Neural crest cell (in vitro differentiated cells): ENCODE data around the gene ZHX3. TPM values are rescaled to one million over a fixed set of nuclear protein-coding genes. Genes with fewer than 3 reads are reported as not detected.

ENCODE experiments used
- DNase-seq: peaks from one replicate; pipeline ENCODE4 v3.0.0; 2021; ENCODE audit warnings: low read depth, mixed read lengths, low spot score
- H3K27ac Mint-ChIP-seq: one replicate; pipeline ENCODE4 v1.8.0; 2021; ENCODE audit warnings: mild to moderate bottlenecking, mixed read lengths; ENCODE audit not compliant: unreplicated experiment
- H3K27me3 Mint-ChIP-seq: 2 replicates; pipeline ENCODE4 v1.8.0; 2021; ENCODE audit warnings: low read depth, mild to moderate bottlenecking, mixed read lengths
- H3K36me3 Mint-ChIP-seq: 2 replicates; pipeline ENCODE4 v1.8.0; 2021; ENCODE audit warnings: low read depth, mild to moderate bottlenecking, mixed read lengths
- H3K4me1 Mint-ChIP-seq: 2 replicates; pipeline ENCODE4 v1.8.0; 2021; ENCODE audit warnings: mixed read lengths
- H3K4me3 Mint-ChIP-seq: one replicate; pipeline ENCODE4 v1.8.0; 2021; ENCODE audit warnings: mild to moderate bottlenecking, mixed read lengths
- H3K9me3 Mint-ChIP-seq: 2 replicates; pipeline ENCODE4 v1.8.0; 2021; ENCODE audit warnings: mixed read lengths
- total RNA-seq: library from RNA; stranded (reverse); gene quantifications from 2 replicates; pipeline ENCODE4 v1.2.1, GENCODE V29; 2021
- TF ChIP-seq, protein P1 (sequence below): fragments of 200-600 bp; sonication (generic); conservative IDR thresholded peaks from 2 replicates; pipeline ENCODE4 v1.5.0; 2021; ENCODE audit warnings: antibody characterized with exemption, mild to moderate bottlenecking

The ZHX3 gene
- total RNA-seq, 1 donor from 2014 or later: 13.0 TPM

DNA sequence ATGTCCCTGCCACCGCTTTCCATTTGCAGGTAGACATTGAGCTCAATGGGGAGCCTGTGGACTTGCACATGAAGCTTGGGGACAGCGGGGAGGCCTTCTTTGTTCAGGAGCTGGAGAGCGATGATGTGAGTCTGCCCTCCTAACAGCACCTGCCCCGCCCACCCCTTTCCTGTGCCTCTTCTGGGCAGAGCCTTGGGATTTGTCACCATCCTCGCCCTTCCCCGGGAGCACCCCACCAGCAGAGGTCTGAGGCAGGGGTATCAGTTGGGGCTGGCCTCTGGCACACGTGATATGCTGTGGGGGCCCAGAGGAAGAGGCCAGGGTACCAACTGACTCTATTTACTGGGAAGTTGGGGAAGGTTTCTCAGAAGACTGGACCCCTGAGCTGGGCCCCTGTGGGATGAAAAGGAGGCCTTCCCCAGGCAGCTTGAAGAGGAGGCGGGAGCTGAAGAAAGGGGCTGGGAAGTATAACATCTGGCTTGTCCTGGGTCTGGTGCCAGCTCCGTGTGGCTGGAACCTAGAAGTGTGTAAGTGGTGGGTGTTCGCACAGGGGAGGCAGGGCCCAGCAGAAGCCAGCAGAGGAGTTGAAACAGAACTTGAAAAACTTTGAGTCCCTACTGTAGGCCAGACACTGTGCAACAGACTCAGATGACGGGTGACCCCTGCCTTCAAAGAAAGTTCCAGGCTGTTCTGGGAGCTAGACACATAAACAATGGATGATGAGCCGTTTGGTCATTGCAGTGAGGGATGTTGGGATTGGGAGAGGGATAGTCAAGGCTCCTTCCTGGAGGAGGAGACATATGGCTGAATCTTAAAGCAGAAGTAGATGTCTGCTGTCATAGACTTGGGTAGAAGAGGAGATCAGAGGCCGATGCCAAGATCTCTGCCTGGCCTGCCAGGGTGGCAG lies 30.2 kb upstream of the ZHX3 start:
- Mint-ChIP-seq H3K36me3 (no peaks in the 10 kb centered on the region), H3K9me3 (no peaks in the 10 kb centered on the region), H3K27me3 (no peaks in the 10 kb centered on the region), H3K4me1 (peaks cover 5% of the 10 kb centered on the region), H3K4me3 (no peak overlapping the region), H3K27ac (peak overlapping the region; percentile 19)
- TF ChIP-seq, protein P1, sequence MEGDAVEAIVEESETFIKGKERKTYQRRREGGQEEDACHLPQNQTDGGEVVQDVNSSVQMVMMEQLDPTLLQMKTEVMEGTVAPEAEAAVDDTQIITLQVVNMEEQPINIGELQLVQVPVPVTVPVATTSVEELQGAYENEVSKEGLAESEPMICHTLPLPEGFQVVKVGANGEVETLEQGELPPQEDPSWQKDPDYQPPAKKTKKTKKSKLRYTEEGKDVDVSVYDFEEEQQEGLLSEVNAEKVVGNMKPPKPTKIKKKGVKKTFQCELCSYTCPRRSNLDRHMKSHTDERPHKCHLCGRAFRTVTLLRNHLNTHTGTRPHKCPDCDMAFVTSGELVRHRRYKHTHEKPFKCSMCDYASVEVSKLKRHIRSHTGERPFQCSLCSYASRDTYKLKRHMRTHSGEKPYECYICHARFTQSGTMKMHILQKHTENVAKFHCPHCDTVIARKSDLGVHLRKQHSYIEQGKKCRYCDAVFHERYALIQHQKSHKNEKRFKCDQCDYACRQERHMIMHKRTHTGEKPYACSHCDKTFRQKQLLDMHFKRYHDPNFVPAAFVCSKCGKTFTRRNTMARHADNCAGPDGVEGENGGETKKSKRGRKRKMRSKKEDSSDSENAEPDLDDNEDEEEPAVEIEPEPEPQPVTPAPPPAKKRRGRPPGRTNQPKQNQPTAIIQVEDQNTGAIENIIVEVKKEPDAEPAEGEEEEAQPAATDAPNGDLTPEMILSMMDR: no peak
- no peak for DNase-seq

DNA sequence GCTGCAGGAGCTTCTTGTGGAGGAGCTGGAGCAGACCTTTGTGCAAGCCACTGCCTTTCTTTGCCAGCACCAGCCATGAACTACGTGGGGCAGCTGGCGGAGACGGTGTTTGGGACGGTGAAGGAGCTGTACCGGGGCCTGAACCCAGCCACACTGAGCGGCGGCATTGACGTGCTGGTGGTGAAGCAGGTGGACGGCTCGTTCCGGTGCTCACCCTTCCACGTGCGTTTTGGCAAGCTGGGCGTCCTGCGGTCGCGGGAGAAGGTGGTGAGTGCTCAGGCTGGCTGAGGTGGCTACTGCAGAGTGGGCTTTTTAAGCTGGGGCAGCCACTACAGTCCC lies 28.2 kb upstream of the ZHX3 start:
- DNase-seq: no peak
- Mint-ChIP-seq H3K9me3 (no peaks in the 10 kb centered on the region), H3K27ac (no peak overlapping the region), H3K27me3 (no peaks in the 10 kb centered on the region), H3K4me1 (peaks cover 5% of the 10 kb centered on the region), H3K4me3 (no peak overlapping the region), H3K36me3 (no peaks in the 10 kb centered on the region)
- TF ChIP-seq, protein P1: no peak

DNA sequence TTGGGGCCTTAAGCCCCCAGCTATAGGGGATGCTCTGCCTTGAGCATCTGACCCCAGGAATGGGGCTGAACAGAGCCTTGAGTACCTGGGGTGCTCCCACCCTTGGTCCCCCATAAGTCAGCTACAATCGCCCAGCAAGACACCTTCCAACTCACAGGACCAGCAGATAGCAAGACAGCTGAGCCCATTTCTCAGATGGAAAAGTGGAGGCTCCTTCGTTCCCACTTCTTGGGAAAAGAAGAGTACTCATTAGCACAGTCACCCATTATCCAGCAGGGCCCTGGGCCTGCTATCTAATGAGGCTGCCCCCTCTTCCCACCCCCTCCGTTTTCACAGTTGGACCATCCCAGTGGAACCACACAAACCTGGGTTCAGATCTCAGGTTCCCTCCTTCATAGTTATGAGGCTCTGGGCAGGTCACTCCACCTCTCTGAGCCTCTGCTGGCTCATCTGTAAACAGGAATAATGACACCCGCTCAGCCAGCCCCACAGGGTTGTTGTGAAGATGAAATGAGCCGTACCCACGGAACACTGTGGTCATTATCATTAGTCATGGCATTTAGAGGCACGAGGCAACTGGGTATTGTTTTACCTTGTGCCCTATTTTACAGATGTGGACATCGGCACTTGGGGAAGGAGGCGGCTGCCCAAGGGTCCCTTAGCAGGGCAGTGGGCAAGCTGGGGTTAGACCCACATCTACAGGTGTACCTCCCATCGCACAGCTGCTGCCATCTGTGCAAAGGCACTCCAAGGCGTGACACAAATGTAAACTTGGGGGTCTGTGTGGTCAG lies 27.6 kb upstream of the ZHX3 start:
- TF ChIP-seq, protein P1: no peak

DNA sequence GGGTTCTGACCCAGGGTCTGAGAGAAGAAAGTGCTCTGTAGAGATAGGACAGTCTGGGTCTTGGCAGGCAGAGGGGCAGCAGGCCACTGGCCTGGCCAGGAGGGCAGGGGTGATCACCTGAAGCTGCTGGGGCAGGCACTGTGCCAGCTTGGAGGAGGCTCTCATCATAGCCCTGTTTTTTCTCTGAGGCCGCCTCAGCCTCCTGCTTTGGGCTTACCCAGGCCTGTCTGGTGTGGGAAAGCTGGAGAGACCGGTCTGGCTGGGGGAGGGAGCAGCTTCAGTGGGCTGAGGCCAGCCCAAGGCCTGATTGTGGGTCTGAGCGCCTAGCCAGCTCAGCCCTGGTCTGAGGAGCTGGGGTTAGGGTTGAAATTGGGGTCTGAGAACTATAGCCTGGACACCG lies 26.9 kb upstream of the ZHX3 start:
- Mint-ChIP-seq H3K36me3 (no peaks in the 10 kb centered on the region), H3K27ac (no peak overlapping the region), H3K9me3 (no peaks in the 10 kb centered on the region), H3K4me3 (no peak overlapping the region), H3K4me1 (peaks cover 15% of the 10 kb centered on the region), H3K27me3 (peaks cover 5% of the 10 kb centered on the region)
- TF ChIP-seq, protein P1: no peak
- no peak for DNase-seq

More for the DNA sequence above, 27.6 kb upstream of the ZHX3 start:
- Mint-ChIP-seq H3K27me3 (peaks cover 3% of the 10 kb centered on the region), H3K4me1 (peaks cover 9% of the 10 kb centered on the region), H3K4me3 (no peak overlapping the region), H3K27ac (no peak overlapping the region), H3K9me3 (no peaks in the 10 kb centered on the region), H3K36me3 (no peaks in the 10 kb centered on the region)
- no peak for DNase-seq

DNA sequence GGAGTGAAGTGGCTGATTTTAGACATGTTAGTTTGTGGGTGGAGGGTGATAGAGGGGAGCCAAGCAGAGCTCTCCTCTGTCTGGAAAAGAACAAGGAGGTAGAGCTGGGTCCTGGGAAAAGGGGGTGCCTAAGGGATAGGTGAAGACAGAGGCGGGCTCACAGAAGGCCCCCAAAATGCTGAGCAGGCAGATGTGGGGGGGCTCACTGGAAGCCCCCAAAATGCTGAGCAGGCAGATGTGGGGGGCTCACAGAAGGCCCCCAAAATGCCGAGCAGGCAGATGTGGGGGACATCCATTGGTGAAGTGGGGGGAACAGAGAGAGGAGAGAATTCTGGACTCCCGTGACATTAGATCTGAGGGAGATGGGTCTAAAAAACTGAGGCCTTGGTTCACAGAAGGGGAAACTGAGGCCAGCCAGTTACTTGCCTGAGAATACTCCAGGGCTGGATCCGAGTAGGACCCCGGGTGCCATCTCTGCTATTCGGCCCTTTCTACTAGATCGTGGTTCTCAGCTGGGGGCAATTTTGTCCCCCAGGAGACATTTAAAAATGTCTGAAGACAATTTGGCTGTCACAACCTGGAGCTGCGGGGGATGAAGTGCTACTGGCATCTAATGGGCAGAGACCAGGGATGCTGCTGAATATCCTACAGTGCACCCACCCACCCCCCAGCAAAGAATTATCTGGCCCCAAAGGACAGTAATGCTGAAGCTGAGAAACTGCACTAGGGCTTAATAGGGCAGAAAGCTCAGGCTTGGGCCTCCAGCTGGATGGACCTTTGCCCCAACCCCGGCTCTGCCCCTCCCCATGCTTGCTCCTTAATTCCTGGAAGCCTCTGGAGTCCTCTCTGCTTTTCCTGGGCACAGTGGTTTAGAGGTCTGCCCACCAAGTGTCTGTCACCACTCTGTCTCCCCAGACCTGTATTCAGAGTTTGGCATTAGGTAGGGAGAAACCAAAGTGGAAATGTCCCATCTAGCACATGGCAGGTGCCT lies 25.2 kb upstream of the ZHX3 start:
- Mint-ChIP-seq H3K4me3 (no peak overlapping the region), H3K27me3 (peaks cover 6% of the 10 kb centered on the region), H3K9me3 (no peaks in the 10 kb centered on the region), H3K36me3 (no peaks in the 10 kb centered on the region), H3K27ac (no peak overlapping the region), H3K4me1 (peaks cover 16% of the 10 kb centered on the region)
- TF ChIP-seq, protein P1: no peak
- DNase-seq: no peak
